Activated T-helper 2 cell treated with anti-CD3 and anti-CD28 coated beads, Interferon-gamma antibody, Interleukin-2, Interleukin-4, amounts not matched to agents 10 μg/mL and 5 μg/mL and 100 μg/mL, durations not matched to agents 14 hours and 24 hours and 36 hours (primary cell): ENCODE results near the gene HNMT. TPM values are rescaled to one million over a fixed set of nuclear protein-coding genes. Genes with fewer than 3 reads are reported as not detected.
"Not testable (repeated sequence)": the region's sequence is repeated elsewhere in the genome, so short reads cannot be mapped to it uniquely, and the experiment has no call there.

Source experiments
- DNase-seq: peaks from one replicate; pipeline ENCODE4 v3.0.0; 2021; ENCODE audit warnings: low spot score
- H3K27ac Mint-ChIP-seq: one replicate; pipeline ENCODE4 v1.8.0; 2021; ENCODE audit warnings: mixed read lengths
- H3K27me3 Mint-ChIP-seq: one replicate; pipeline ENCODE4 v1.8.0; 2021; ENCODE audit warnings: low read depth, mixed read lengths
- H3K36me3 Mint-ChIP-seq: one replicate; pipeline ENCODE4 v1.8.0; 2021; ENCODE audit warnings: low read depth, mixed read lengths
- H3K4me1 Mint-ChIP-seq: one replicate; pipeline ENCODE4 v1.8.0; 2021; ENCODE audit warnings: low read depth, mixed read lengths
- H3K4me3 Mint-ChIP-seq: one replicate; pipeline ENCODE4 v1.8.0; 2021; ENCODE audit warnings: low read depth, mild to moderate bottlenecking, moderate library complexity, mixed read lengths
- H3K9me3 Mint-ChIP-seq: one replicate; pipeline ENCODE4 v1.8.0; 2021; ENCODE audit warnings: mixed read lengths
- intact Hi-C: fragments of 100-400 bp; cut with micrococcal nuclease; formaldehyde crosslinking; loops from one replicate; pipeline ENCODE4 v1.15.1; 2023
- total RNA-seq: library from RNA; stranded (reverse); gene quantifications from 2 replicates; pipeline ENCODE4 v1.2.3, GENCODE V29; 2022

Gene HNMT
- total RNA-seq, 1 donor from 2014 or later: not detected

DNA sequence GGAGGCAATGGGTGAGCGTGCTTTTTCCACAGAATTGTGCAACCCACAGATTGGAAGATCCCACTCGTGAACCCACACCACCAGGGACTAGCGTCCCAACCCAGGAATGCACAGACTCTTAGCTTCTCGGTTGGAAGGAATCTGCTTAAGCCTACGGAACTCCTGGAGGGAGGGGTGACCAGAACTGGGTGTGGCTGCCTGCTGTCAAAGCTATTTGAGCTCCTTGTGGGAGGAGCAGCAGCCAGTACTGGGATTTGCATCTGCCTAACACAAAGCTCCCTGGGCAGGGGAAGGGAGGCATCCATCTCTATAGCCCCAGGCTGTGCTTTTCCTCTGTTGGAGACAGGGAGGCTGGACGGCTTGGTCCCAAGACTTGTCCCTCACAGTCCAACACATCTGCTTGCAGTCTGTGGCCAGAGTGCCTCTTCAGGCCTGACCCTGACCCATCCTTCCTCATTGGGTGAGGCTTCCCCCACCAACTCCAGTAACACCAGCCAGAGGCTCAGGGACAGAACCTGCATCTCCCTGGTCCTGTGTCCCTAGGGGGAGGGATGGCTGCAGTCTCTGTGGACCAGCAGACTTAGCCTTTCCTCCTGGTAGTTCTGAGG is 27.9 kb downstream of the HNMT start:
- no peak overlapping the region for H3K4me3 Mint-ChIP-seq
- H3K27me3 Mint-ChIP-seq: no peaks in the 10 kb centered on the region

DNA sequence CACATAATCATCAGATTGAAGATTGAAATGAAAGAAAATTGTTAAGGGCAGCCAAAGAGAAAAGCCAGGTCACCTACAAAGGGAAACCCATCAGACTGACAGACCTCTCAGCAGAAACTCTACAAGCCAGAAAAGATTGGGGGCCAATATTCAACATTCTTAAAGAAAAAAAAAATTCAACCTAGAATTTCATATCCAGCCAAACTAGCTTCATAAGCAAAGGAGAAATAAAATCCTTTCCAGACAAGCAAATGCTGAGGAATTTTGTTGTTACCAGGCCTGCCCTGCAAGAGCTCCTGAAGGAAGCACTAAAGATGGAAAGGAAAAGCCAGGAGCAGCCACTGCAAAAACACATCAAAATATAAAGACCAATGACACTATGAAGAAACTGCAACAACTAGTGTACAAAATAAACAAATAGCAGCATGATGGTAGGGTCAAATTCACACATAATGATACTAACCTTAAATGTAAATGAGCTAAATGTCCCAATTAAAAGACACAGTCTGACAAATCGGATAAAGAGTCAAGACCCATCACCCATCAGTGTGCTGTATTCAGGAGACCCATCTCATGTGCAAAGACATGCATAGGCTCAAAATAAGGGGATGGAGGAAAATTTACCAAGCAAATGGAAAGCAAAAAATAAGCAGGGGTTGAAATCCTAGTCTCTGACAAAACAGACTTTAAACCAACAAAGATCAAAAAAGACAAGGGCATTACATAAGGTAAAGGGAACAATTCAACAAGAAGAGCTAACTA is 29.6 kb downstream of the HNMT start:
- H3K27me3 Mint-ChIP-seq, H3K4me3 Mint-ChIP-seq, DNase-seq, H3K27ac Mint-ChIP-seq, H3K9me3 Mint-ChIP-seq, H3K4me1 Mint-ChIP-seq, intact Hi-C loops, H3K36me3 Mint-ChIP-seq: not testable (repeated sequence)

More for the DNA sequence above, 27.9 kb downstream of the HNMT start:
- Mint-ChIP-seq H3K27ac (no peak overlapping the region), H3K4me1 (no peaks in the 10 kb centered on the region), H3K36me3 (no peaks in the 10 kb centered on the region), H3K9me3 (peaks cover 3% of the 10 kb centered on the region)
- intact Hi-C loops: no loop called here
- DNase-seq: no peak

DNA sequence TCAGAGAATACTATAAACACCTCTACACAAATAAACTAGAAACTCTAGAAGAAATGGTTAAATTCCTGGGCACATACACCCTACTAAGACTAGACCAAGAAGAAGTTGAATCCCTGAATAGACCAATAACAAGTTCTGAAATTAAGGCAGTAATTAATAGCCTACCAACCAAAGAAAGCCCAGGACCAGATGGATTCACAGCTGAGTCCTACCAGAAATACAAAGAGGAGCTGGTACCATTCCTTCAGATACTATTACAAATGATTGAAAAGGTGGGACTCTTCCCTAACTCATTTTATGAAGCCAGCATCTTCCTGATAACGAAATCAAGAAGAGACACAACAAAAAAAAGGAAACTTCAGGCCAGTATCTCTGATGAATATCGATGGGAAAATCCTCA is 31.1 kb downstream of the HNMT start:
- H3K36me3 Mint-ChIP-seq, intact Hi-C loops, DNase-seq, H3K4me1 Mint-ChIP-seq, H3K27me3 Mint-ChIP-seq, H3K9me3 Mint-ChIP-seq, H3K27ac Mint-ChIP-seq, H3K4me3 Mint-ChIP-seq: not testable (repeated sequence)

DNA sequence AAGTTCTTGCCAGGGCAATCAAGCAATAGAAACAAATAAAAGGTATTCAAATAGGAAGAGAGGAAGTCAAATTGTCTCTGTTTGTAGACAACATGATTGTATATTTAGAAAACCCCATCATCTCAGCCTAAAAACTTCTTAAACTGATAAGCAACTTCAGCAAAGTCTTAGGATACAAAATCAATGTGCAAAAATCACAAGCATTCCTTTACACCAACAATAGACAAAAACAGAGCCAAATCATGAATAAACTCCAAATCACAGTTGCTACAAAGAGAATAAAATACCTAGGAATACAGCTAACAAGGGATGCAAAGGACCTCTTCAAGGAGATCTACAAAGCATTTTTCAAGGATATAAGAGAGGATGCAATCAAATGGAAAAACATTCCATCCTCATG is 31.9 kb downstream of the HNMT start:
- H3K36me3 Mint-ChIP-seq, intact Hi-C loops, H3K27ac Mint-ChIP-seq, H3K9me3 Mint-ChIP-seq, H3K4me1 Mint-ChIP-seq, H3K4me3 Mint-ChIP-seq, DNase-seq, H3K27me3 Mint-ChIP-seq: not testable (repeated sequence)

DNA sequence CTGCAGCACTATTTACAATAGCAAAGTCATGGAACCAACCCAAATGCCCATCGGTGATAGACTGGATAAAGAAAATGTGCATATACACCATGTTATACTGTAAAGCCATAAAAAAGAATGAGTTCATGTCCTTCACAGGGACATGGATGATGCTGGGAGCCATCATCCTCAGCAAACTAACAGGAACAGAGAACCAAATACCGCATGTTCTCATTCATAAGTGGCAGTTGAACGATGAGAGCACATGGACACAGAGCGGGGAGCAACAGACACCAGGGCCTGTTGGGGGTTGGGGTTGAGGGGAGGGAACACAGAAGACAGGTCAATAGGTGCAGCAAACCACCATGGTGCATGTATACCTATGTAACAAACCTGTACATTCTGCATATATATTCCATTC is 33.5 kb downstream of the HNMT start:
- H3K9me3 Mint-ChIP-seq: peaks cover 3% of the 10 kb centered on the region
- H3K4me1 Mint-ChIP-seq: no peaks in the 10 kb centered on the region
- H3K36me3 Mint-ChIP-seq: no peaks in the 10 kb centered on the region
- H3K4me3 Mint-ChIP-seq: no peak overlapping the region
- intact Hi-C loops: no loop called here
- no peak overlapping the region for H3K27ac Mint-ChIP-seq
- DNase-seq: no peak
- no peaks in the 10 kb centered on the region for H3K27me3 Mint-ChIP-seq

DNA sequence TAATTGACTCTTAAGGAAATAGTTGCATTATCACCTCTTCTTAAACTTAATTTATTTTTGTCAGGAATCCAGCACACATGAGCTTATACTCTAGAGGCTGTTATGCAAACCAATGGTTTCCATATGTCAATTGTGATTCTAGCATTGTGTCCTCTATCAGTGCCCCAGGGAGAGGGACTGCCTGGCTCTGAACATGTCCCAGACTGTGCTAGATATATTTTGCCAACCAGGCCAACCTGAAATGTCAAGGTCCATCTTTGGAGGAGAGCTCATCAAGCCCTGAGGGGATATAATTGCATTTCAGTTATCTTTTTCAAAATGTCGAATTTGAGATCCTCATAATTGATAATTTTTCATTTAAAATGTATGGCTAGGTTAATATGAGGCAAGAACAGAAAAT is 34.2 kb downstream of the HNMT start:
- intact Hi-C loops: no loop called here
- Mint-ChIP-seq H3K36me3 (no peaks in the 10 kb centered on the region), H3K4me3 (no peak overlapping the region), H3K4me1 (no peaks in the 10 kb centered on the region), H3K9me3 (peaks cover 3% of the 10 kb centered on the region), H3K27ac (no peak overlapping the region), H3K27me3 (no peaks in the 10 kb centered on the region)
- DNase-seq: no peak

DNA sequence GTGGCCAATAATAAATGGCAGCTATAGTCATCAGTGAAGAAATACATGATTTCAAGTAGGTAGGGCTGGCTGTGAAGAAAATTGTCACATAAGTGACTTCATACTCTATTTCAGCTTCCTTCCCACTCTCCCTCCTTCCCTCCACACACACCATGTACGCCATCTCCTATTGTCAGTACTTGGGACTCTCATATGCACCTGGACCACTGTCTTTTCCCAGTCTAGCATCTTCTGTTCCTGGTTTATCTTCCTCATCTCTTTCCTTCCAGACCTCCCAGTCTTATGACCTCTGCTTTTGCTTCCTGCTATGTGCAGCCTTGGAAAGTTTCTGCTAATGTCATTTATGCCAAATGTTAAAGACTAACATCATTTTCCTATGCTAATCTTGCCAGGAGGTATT is 35.0 kb downstream of the HNMT start:
- intact Hi-C loops: no loop called here
- H3K4me3 Mint-ChIP-seq: no peak overlapping the region
- H3K27ac Mint-ChIP-seq: no peak overlapping the region
- no peaks in the 10 kb centered on the region for H3K36me3 Mint-ChIP-seq
- H3K9me3 Mint-ChIP-seq: no peaks in the 10 kb centered on the region
- H3K4me1 Mint-ChIP-seq: no peaks in the 10 kb centered on the region
- H3K27me3 Mint-ChIP-seq: no peaks in the 10 kb centered on the region
- no peak for DNase-seq

DNA sequence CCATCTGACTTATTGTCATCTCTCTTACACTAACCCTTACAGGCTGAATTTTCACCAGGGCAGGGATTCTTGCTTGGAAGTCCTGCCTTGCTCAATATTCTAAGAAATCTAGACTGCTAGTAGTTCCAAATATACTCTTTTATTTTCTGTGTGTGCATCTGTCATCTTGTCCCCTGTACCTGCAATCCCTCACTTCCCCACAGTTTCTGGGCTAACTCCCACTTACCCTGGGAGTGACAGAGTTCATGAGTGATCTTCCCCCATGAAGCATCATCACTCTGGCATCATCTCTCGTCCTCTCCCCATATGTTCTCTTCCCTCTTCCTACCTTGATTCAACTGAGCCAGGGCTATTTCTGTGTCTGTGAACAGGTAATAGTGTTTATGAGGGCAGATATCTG is 35.7 kb downstream of the HNMT start:
- Mint-ChIP-seq H3K36me3 (no peaks in the 10 kb centered on the region), H3K27ac (no peak overlapping the region), H3K4me1 (no peaks in the 10 kb centered on the region), H3K9me3 (no peaks in the 10 kb centered on the region), H3K27me3 (no peaks in the 10 kb centered on the region), H3K4me3 (no peak overlapping the region)
- no peak for DNase-seq
- intact Hi-C loops: no loop called here

DNA sequence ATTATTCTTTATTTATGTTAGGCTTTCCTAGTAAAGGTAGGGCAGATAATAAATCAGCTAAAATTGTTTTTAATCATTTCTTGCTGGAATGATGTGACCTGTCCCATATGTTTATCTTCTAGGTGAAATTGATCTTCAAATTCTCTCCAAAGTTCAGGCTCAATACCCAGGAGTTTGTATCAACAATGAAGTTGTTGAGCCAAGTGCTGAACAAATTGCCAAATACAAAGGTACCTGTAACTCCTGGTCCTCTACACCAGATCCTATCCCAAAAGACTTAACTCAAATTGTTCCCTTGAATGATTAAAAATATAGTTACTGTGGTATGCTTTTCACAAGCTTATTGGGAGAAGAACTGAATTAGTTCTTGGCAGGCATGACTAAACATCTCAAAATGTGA is 36.5 kb downstream of the HNMT start:
- Mint-ChIP-seq H3K36me3 (no peaks in the 10 kb centered on the region), H3K4me3 (no peak overlapping the region), H3K4me1 (no peaks in the 10 kb centered on the region), H3K27ac (no peak overlapping the region), H3K9me3 (no peaks in the 10 kb centered on the region), H3K27me3 (no peaks in the 10 kb centered on the region)
- DNase-seq: no peak
- intact Hi-C loops: no loop called here

DNA sequence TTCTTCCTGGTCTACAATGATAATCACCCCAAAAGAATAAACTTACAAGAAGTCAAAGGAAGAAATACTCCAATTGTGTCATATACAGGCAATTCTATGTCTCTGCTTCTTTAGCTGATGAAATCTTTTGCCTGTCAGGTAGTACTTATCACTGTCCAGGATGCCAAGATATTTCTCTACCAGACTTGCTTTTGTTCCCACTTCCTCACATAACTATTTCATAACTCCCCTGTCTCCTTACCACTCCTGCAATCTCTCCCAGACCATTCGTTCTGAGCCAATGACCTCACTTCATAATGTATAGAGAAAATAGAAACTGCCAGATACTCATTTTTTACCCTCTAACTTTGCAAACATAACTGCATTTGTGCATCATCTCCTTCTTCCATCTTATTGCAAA is 39.1 kb downstream of the HNMT start:
- DNase-seq: no peak
- Mint-ChIP-seq H3K4me1 (no peaks in the 10 kb centered on the region), H3K27me3 (no peaks in the 10 kb centered on the region), H3K4me3 (no peak overlapping the region), H3K36me3 (no peaks in the 10 kb centered on the region), H3K27ac (no peak overlapping the region), H3K9me3 (no peaks in the 10 kb centered on the region)
- intact Hi-C loops: no loop called here

DNA sequence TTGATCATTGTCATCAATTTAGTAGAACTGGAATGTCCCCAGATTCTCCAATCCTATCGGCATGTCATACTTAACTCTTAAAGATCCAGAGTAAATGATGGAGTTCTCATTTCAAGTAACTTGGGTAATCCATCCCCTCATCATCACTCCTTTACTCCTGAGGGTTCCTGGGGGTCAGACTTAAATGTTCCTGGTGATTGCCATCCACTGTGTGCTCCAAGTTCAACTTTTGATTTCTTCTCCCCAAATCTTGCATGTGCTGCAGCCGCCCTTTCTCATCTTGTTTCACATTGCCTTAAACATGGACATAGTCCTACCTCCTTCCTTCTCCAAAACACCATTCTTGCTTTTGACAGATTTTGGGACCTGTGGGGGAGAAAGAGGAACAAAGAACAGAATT is 43.2 kb downstream of the HNMT start:
- no peaks in the 10 kb centered on the region for H3K36me3 Mint-ChIP-seq
- H3K4me3 Mint-ChIP-seq: no peak overlapping the region
- intact Hi-C loops: no loop called here
- no peaks in the 10 kb centered on the region for H3K4me1 Mint-ChIP-seq
- no peak overlapping the region for H3K27ac Mint-ChIP-seq
- no peaks in the 10 kb centered on the region for H3K27me3 Mint-ChIP-seq
- no peaks in the 10 kb centered on the region for H3K9me3 Mint-ChIP-seq
- no peak for DNase-seq

DNA sequence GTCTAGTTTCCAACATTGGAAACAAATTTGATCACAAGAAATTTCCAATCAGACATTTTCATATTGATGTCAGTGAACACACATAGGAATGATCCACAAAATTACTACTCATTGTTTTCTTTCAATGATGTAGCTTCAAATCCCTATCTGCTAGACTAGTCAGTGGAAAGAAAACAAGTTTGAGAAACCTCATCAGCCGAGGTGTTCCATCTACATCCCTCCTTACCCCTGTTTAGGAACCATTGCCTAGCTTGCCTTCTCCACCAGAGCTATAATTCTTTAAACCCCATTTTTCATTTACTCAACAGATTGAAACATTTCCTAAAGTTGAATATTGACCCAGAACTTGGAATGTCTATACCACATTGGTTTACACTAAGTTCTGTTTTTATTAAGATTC is 45.3 kb downstream of the HNMT start:
- Mint-ChIP-seq H3K27me3 (no peaks in the 10 kb centered on the region), H3K4me1 (no peaks in the 10 kb centered on the region), H3K36me3 (no peaks in the 10 kb centered on the region), H3K9me3 (no peaks in the 10 kb centered on the region), H3K27ac (no peak overlapping the region), H3K4me3 (no peak overlapping the region)
- DNase-seq: no peak
- intact Hi-C loops: no loop called here

DNA sequence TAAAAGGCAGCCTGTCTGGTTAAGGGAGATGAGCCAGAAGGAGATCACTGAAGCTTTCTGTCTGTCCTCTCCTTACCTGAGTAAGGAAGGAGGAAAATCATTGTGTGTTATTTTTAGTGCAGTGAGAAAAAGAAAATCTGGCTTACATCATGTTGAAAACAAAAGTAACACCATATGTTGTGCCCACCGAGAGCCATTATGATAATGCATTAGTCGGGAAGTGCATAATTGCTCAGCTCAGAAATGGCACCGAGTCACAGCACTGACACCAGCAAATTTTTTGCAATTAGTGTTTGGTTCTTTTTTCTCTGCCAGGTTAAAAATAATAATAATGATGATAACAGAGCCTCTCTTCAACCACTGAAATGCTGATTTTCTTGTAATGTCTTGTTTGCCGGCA is 46.6 kb downstream of the HNMT start:
- intact Hi-C loops: no loop called here
- H3K36me3 Mint-ChIP-seq: no peaks in the 10 kb centered on the region
- no peaks in the 10 kb centered on the region for H3K4me1 Mint-ChIP-seq
- no peaks in the 10 kb centered on the region for H3K9me3 Mint-ChIP-seq
- no peak overlapping the region for H3K27ac Mint-ChIP-seq
- no peaks in the 10 kb centered on the region for H3K27me3 Mint-ChIP-seq
- no peak overlapping the region for H3K4me3 Mint-ChIP-seq
- no peak for DNase-seq
